K562 (cell line): ENCODE results near the gene CTPS1. TPM values are rescaled to one million over a fixed set of nuclear protein-coding genes. Genes with fewer than 3 reads are reported as not detected.
A peak's percentile ranks its signal among the peaks of the same experiment; 100 is the strongest.

Experiments
- ASH1L ChIP-seq: fragments of 450-650 bp; IDR thresholded peaks from 2 replicates; pipeline ENCODE4 v1.6.1; 2018; ENCODE audit warnings: borderline replicate concordance, mild to moderate bottlenecking, low read depth; ENCODE audit not compliant: partially characterized antibody
- BRD4 ChIP-seq: fragments of 200-600 bp; sonication (generic); IDR thresholded peaks from 2 replicates; pipeline ENCODE4 v1.6.1; 2017; ENCODE audit warnings: inconsistent platforms
- E2F3 ChIP-seq: fragments of 250-450 bp; sonication (Bioruptor Pico); IDR thresholded peaks from 2 replicates; pipeline ENCODE4 v1.4.0; 2020; ENCODE audit warnings: mild to moderate bottlenecking
- ETV6 ChIP-seq, 3 experiments: fragments of 150-350 bp in 1 of 3; sonication (generic) in 1 of 3; formaldehyde crosslinking in 1 of 3; IDR thresholded peaks; 2 replicates each; pipeline versions ENCODE4 v1.6.1 to v1.8.0; 2014 to 2022; ENCODE audit warnings: borderline replicate concordance in 2 of 3, low read depth in 2 of 3, antibody characterized with exemption in 1 of 3, low read length in 1 of 3, mild to moderate bottlenecking in 1 of 3, missing genetic modification reagents in 1 of 3
- GABPB2 ChIP-seq: fragments of 250-450 bp; sonication (Bioruptor Pico); conservative IDR thresholded peaks from 2 replicates; pipeline ENCODE4 v1.5.1; 2021; ENCODE audit warnings: mild to moderate bottlenecking
- HDAC2 ChIP-seq: fragments of 450-650 bp; IDR thresholded peaks from 2 replicates; pipeline ENCODE4 v1.6.1; 2016; ENCODE audit warnings: mild to moderate bottlenecking
- HOXB6 ChIP-seq: fragments of 250-450 bp; sonication (Bioruptor Pico); IDR thresholded peaks from 2 replicates; pipeline ENCODE4 v1.5.1; 2022; ENCODE audit warnings: mild to moderate bottlenecking, borderline replicate concordance
- KAT2B ChIP-seq: IDR thresholded peaks from one replicate; pipeline ENCODE4 v1.6.1; 2012; ENCODE audit warnings: low read depth, mild to moderate bottlenecking, control low read depth, inconsistent platforms, low read length, moderate library complexity
- RNF2 ChIP-seq: sonication (generic); IDR thresholded peaks from 2 replicates; pipeline ENCODE4 v1.6.1; 2016
- SREBF1 ChIP-seq: fragments of 150-350 bp; IDR thresholded peaks from 2 replicates; pipeline ENCODE4 v1.6.1; 2014; ENCODE audit warnings: antibody characterized with exemption, low read depth, low read length, borderline replicate concordance
- TAF9B ChIP-seq: fragments of 450-650 bp; IDR thresholded peaks from 2 replicates; pipeline ENCODE4 v1.6.1; 2018; ENCODE audit warnings: mild to moderate bottlenecking; ENCODE audit not compliant: partially characterized antibody
- XRCC5 ChIP-seq: fragments of 200-400 bp; formaldehyde crosslinking; IDR thresholded peaks from 2 replicates; pipeline ENCODE4 v1.6.1; 2017; ENCODE audit warnings: low read depth, mild to moderate bottlenecking, low read length
- YY1 ChIP-seq, 3 experiments: IDR thresholded peaks; 2 replicates each; pipeline ENCODE4 v1.6.1; 2011; ENCODE audit warnings: low read length in 2 of 3, mild to moderate bottlenecking in 2 of 3, moderate library complexity in 2 of 3, borderline replicate concordance in 1 of 3, control low read depth in 1 of 3, low read depth in 1 of 3; ENCODE audit not compliant: insufficient read depth in 3 of 3, insufficient replicate concordance in 2 of 3, control insufficient read depth in 1 of 3, insufficient read length in 1 of 3; ENCODE audit errors: extremely low read depth in 1 of 3
- ZBTB7A ChIP-seq: IDR thresholded peaks from 2 replicates; pipeline ENCODE4 v1.6.1; 2011; ENCODE audit warnings: low read depth, mild to moderate bottlenecking, low read length, moderate library complexity, borderline replicate concordance; ENCODE audit not compliant: control insufficient read depth
- ZFP1 ChIP-seq: fragments of 450-650 bp; formaldehyde crosslinking; IDR thresholded peaks from 2 replicates; pipeline ENCODE4 v1.4.0; 2020; ENCODE audit warnings: mild to moderate bottlenecking, mixed read lengths
- ZNF197 ChIP-seq: fragments of 200-800 bp; sonication (Bioruptor generic); IDR thresholded peaks from 2 replicates; pipeline ENCODE4 v1.6.1; 2016; ENCODE audit warnings: low read depth, missing genetic modification characterization, missing compliant biosample characterization
- ZNF408 ChIP-seq: fragments of 250-450 bp; sonication (Bioruptor Pico); IDR thresholded peaks from 2 replicates; pipeline ENCODE4 v1.4.0; 2020; ENCODE audit warnings: low read depth, mild to moderate bottlenecking, moderate library complexity
- polyA plus RNA-seq, 8 experiments: library from polyadenylated mRNA; depleted of rRNA in 4 of 8; stranded (reverse) in 5 of 8; unstranded in 3 of 8; fragments of >200 nt; fragmentation: Nextera tagmentation in 2 of 8; fragmentation: Illumina TruSeq in 1 of 8; extraction: Ambion mirVana in 2 of 8; extraction: Trizol in 1 of 8; gene quantifications; 2 replicates each; pipeline versions ENCODE4 v1.2.1 to v1.2.3, GENCODE V29; 2011 to 2014; ENCODE audit warnings: inconsistent platforms in 1 of 8, missing spikeins in 1 of 8
- total RNA-seq, 7 experiments: library from RNA; depleted of rRNA in 6 of 7; stranded (reverse); fragments of >200 nt in 6 of 7; fragmentation: Illumina TruSeq in 2 of 7; extraction: Trizol in 2 of 7; gene quantifications; 2 replicates each; pipeline versions ENCODE4 v1.2.1 to v1.2.3, GENCODE V29; 2011 to 2021; ENCODE audit warnings: low replicate concordance in 1 of 7
- TF ChIP-seq, protein P1 (sequence below): fragments of 250-450 bp; sonication (Bioruptor Pico); IDR thresholded peaks from 2 replicates; pipeline ENCODE4 v1.4.0; 2020; ENCODE audit warnings: mild to moderate bottlenecking, moderate library complexity
- TF ChIP-seq, protein P2 (sequence below): sonication (generic); formaldehyde crosslinking; IDR thresholded peaks from 2 replicates; pipeline ENCODE4 v1.8.0; 2022; ENCODE audit warnings: missing genetic modification reagents, mild to moderate bottlenecking, borderline replicate concordance
- TF ChIP-seq, protein P3 (sequence below): sonication (generic); formaldehyde crosslinking; IDR thresholded peaks from 2 replicates; pipeline ENCODE4 v1.8.0; 2022; ENCODE audit warnings: missing genetic modification reagents, mild to moderate bottlenecking, borderline replicate concordance

Gene CTPS1
- total and polyA plus RNA-seq, 9 of the 15 experiments (the other 6 are each of a cell fraction or from before 2014, with no cell fraction given) = 44.4 to 164 (median 87.7) TPM

DNA sequence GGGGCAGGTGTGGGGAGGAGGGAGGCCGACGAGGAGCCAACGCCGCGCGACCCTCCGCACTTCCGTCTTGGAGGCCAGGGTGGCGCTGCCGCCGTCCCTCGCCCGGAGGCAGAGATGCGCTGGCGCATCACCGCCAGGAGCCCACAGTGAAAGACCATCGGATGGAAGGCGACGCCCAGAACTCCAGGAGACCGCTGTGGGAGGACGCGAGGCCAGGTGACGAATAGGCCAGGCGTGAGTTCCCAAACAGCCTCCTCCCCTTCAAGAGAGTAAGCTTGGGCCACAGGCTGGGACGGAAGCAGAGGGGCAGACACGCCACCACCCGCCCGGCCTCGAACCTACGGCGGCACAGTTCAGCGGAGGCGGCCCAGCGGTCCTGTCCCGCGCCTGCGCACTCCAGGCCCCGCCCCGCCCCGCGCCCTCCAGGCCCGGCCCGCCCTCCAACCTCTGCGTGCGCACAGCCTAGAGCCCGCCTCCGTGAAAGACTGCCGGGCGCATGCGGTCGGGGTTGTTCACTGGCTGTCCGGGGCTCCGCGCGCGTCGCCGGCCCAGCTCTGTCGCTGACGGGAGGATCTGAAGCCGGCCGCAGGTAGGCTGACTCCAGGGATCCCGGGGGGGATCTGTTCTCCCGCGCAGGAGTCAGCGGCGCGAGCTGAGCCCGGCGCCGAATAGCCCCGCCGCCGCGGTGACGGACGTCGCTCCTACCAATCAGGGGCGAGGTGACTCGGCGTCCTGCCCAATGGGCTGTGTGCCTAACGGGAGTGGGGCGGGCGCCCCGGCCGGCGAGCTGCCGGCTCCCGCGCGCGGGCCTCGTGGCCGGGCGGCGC, at the start of gene CTPS1 (continued):
- TF ChIP-seq, protein P1, sequence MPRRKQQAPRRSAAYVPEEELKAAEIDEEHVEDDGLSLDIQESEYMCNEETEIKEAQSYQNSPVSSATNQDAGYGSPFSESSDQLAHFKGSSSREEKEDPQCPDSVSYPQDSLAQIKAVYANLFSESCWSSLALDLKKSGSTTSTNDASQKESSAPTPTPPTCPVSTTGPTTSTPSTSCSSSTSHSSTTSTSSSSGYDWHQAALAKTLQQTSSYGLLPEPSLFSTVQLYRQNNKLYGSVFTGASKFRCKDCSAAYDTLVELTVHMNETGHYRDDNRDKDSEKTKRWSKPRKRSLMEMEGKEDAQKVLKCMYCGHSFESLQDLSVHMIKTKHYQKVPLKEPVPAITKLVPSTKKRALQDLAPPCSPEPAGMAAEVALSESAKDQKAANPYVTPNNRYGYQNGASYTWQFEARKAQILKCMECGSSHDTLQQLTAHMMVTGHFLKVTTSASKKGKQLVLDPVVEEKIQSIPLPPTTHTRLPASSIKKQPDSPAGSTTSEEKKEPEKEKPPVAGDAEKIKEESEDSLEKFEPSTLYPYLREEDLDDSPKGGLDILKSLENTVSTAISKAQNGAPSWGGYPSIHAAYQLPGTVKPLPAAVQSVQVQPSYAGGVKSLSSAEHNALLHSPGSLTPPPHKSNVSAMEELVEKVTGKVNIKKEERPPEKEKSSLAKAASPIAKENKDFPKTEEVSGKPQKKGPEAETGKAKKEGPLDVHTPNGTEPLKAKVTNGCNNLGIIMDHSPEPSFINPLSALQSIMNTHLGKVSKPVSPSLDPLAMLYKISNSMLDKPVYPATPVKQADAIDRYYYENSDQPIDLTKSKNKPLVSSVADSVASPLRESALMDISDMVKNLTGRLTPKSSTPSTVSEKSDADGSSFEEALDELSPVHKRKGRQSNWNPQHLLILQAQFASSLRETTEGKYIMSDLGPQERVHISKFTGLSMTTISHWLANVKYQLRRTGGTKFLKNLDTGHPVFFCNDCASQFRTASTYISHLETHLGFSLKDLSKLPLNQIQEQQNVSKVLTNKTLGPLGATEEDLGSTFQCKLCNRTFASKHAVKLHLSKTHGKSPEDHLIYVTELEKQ (CRISPR knock-in tag) = no peak
- TF ChIP-seq ZFP1 = no peak
- TF ChIP-seq ZNF197 (CRISPR knock-in tag) = no peak
- TF ChIP-seq E2F3 (CRISPR knock-in tag) = peak; percentile 90
- no peak for TF ChIP-seq HDAC2
- TF ChIP-seq KAT2B = no peak
- TF ChIP-seq, protein P2, sequence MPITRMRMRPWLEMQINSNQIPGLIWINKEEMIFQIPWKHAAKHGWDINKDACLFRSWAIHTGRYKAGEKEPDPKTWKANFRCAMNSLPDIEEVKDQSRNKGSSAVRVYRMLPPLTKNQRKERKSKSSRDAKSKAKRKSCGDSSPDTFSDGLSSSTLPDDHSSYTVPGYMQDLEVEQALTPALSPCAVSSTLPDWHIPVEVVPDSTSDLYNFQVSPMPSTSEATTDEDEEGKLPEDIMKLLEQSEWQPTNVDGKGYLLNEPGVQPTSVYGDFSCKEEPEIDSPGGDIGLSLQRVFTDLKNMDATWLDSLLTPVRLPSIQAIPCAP = no peak
- TF ChIP-seq, protein P3, sequence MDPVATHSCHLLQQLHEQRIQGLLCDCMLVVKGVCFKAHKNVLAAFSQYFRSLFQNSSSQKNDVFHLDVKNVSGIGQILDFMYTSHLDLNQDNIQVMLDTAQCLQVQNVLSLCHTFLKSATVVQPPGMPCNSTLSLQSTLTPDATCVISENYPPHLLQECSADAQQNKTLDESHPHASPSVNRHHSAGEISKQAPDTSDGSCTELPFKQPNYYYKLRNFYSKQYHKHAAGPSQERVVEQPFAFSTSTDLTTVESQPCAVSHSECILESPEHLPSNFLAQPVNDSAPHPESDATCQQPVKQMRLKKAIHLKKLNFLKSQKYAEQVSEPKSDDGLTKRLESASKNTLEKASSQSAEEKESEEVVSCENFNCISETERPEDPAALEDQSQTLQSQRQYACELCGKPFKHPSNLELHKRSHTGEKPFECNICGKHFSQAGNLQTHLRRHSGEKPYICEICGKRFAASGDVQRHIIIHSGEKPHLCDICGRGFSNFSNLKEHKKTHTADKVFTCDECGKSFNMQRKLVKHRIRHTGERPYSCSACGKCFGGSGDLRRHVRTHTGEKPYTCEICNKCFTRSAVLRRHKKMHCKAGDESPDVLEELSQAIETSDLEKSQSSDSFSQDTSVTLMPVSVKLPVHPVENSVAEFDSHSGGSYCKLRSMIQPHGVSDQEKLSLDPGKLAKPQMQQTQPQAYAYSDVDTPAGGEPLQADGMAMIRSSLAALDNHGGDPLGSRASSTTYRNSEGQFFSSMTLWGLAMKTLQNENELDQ (CRISPR knock-in tag) = no peak
- no peak for TF ChIP-seq BRD4
- no peak for TF ChIP-seq TAF9B
- TF ChIP-seq HOXB6 (CRISPR knock-in tag) = no peak
- TF ChIP-seq ASH1L = peak; percentile 83
- TF ChIP-seq SREBF1 = 0 out of 2 replicates have a peak, but pooled peaks have one; percentile 26
- TF ChIP-seq XRCC5 = 0 out of 2 replicates have a peak, but pooled peaks have one; percentile 31
- no peak for TF ChIP-seq GABPB2 (CRISPR knock-in tag)
- peak in 1 of 3 experiments; percentile 38 for TF ChIP-seq YY1 (IDR thresholded peaks at IDR 0.05; ENCODE audit: borderline replicate concordance in 1 of 3, control insufficient read depth in 1 of 3, extremely low read depth in 1 of 3, insufficient read depth in 3 of 3, insufficient read length in 1 of 3, insufficient replicate concordance in 2 of 3, low read depth in 1 of 3, low read length in 2 of 3)
- TF ChIP-seq ETV6 (IDR thresholded peaks at IDR 0.05; ENCODE audit: borderline replicate concordance in 1 of 2, low read depth in 2 of 2, low read length in 1 of 2) = no peak
- TF ChIP-seq ETV6 (CRISPR knock-in tag; IDR thresholded peaks at IDR 0.05; ENCODE audit: borderline replicate concordance) = no peak
- TF ChIP-seq ZBTB7A = peak; percentile 70; the same call in 1 of the 2 replicates
- TF ChIP-seq RNF2 = peak; percentile 55
- no peak for TF ChIP-seq ZNF408 (CRISPR knock-in tag)
